T-helper 1 cell treated with Interleukin-12 subunit alpha and Interleukin-12 subunit beta and Interleukin-4 antibody, amounts not matched to agents 30 μg/mL and 1 μg/mL, for 36 hours (primary cell): Measurements from ENCODE around the gene N4BP2L2.

Experiments used
- H3K27ac Mint-ChIP-seq: one replicate; pipeline ENCODE4 v1.8.0; 2021; ENCODE audit warnings: mild to moderate bottlenecking, mixed read lengths
- H3K27me3 Mint-ChIP-seq: one replicate; pipeline ENCODE4 v1.8.0; 2021; ENCODE audit warnings: low read depth, mixed read lengths
- H3K36me3 Mint-ChIP-seq: one replicate; pipeline ENCODE4 v1.8.0; 2021; ENCODE audit warnings: low read depth, mixed read lengths
- H3K4me1 Mint-ChIP-seq: one replicate; pipeline ENCODE4 v1.8.0; 2021; ENCODE audit warnings: low read depth, mixed read lengths
- H3K4me3 Mint-ChIP-seq: one replicate; pipeline ENCODE4 v1.8.0; 2021; ENCODE audit warnings: mild to moderate bottlenecking, moderate library complexity, mixed read lengths
- H3K9me3 Mint-ChIP-seq: one replicate; pipeline ENCODE4 v1.8.0; 2021; ENCODE audit warnings: mixed read lengths

The N4BP2L2 gene

GRCh38 chr13:32501064-32501463, 37.5 kb downstream of the N4BP2L2 start:
- Mint-ChIP-seq H3K4me3 (no peak overlapping the region), H3K27me3 (no peaks in the 10 kb centered on the region), H3K4me1 (no peaks in the 10 kb centered on the region), H3K36me3 (peaks cover 12% of the 10 kb centered on the region), H3K27ac (no peak overlapping the region), H3K9me3 (no peaks in the 10 kb centered on the region)

- Mint-ChIP-seq H3K9me3 (no peaks in the 10 kb centered on the region), H3K4me1 (no peaks in the 10 kb centered on the region), H3K27ac (no peak overlapping the region), H3K36me3 (peaks cover 12% of the 10 kb centered on the region), H3K27me3 (no peaks in the 10 kb centered on the region), H3K4me3 (no peak overlapping the region)
Observed at GRCh38 chr13:32499538-32500210, 38.9 kb downstream of the N4BP2L2 start.

- H3K27me3 Mint-ChIP-seq: no peaks in the 10 kb centered on the region
- no peak overlapping the region for H3K4me3 Mint-ChIP-seq
- no peaks in the 10 kb centered on the region for H3K4me1 Mint-ChIP-seq
- no peaks in the 10 kb centered on the region for H3K9me3 Mint-ChIP-seq
- H3K36me3 Mint-ChIP-seq: peaks cover 11% of the 10 kb centered on the region
- no peak overlapping the region for H3K27ac Mint-ChIP-seq
Observed at GRCh38 chr13:32497589-32497988, 41.0 kb downstream of the N4BP2L2 start.

GRCh38 chr13:32496599-32497160, 41.9 kb downstream of the N4BP2L2 start:
- Mint-ChIP-seq H3K27ac (no peak overlapping the region), H3K9me3 (no peaks in the 10 kb centered on the region), H3K4me3 (no peak overlapping the region), H3K27me3 (no peaks in the 10 kb centered on the region), H3K36me3 (peaks cover 7% of the 10 kb centered on the region), H3K4me1 (no peaks in the 10 kb centered on the region)

- Mint-ChIP-seq H3K9me3 (no peaks in the 10 kb centered on the region), H3K4me3 (no peak overlapping the region), H3K27me3 (no peaks in the 10 kb centered on the region), H3K36me3 (peaks cover 7% of the 10 kb centered on the region), H3K4me1 (no peaks in the 10 kb centered on the region), H3K27ac (no peak overlapping the region)
Observed at GRCh38 chr13:32495841-32496240, 42.8 kb downstream of the N4BP2L2 start.

GRCh38 chr13:32495429-32495828, 43.2 kb downstream of the N4BP2L2 start:
- no peak overlapping the region for H3K27ac Mint-ChIP-seq
- no peak overlapping the region for H3K4me3 Mint-ChIP-seq
- H3K9me3 Mint-ChIP-seq: no peaks in the 10 kb centered on the region
- no peaks in the 10 kb centered on the region for H3K4me1 Mint-ChIP-seq
- peaks cover 7% of the 10 kb centered on the region for H3K36me3 Mint-ChIP-seq
- no peaks in the 10 kb centered on the region for H3K27me3 Mint-ChIP-seq

GRCh38 chr13:32491028-32491427, 47.6 kb downstream of the N4BP2L2 start:
- H3K27me3 Mint-ChIP-seq: no peaks in the 10 kb centered on the region
- no peak overlapping the region for H3K27ac Mint-ChIP-seq
- no peaks in the 10 kb centered on the region for H3K9me3 Mint-ChIP-seq
- H3K4me1 Mint-ChIP-seq: no peaks in the 10 kb centered on the region
- no peak overlapping the region for H3K4me3 Mint-ChIP-seq
- H3K36me3 Mint-ChIP-seq: peaks cover under 1% of the 10 kb centered on the region

GRCh38 chr13:32476892-32477291, 61.7 kb downstream of the N4BP2L2 start:
- no peak overlapping the region for H3K4me3 Mint-ChIP-seq

GRCh38 chr13:32476021-32476731, 62.4 kb downstream of the N4BP2L2 start:
- H3K27ac Mint-ChIP-seq: no peak overlapping the region
- peaks cover 15% of the 10 kb centered on the region for H3K4me1 Mint-ChIP-seq
- H3K4me3 Mint-ChIP-seq: no peak overlapping the region
- H3K36me3 Mint-ChIP-seq: peaks cover 5% of the 10 kb centered on the region
- no peaks in the 10 kb centered on the region for H3K27me3 Mint-ChIP-seq
- H3K9me3 Mint-ChIP-seq: no peaks in the 10 kb centered on the region

More at GRCh38 chr13:32476892-32477291, 61.7 kb downstream of the N4BP2L2 start:
- Mint-ChIP-seq H3K27ac (no peak overlapping the region), H3K27me3 (no peaks in the 10 kb centered on the region), H3K9me3 (no peaks in the 10 kb centered on the region), H3K36me3 (peaks cover 4% of the 10 kb centered on the region), H3K4me1 (peaks cover 8% of the 10 kb centered on the region)

GRCh38 chr13:32474999-32475792, 63.4 kb downstream of the N4BP2L2 start:
- peaks cover 16% of the 10 kb centered on the region for H3K4me1 Mint-ChIP-seq
- peaks cover 5% of the 10 kb centered on the region for H3K36me3 Mint-ChIP-seq
- H3K27ac Mint-ChIP-seq: no peak overlapping the region
- H3K4me3 Mint-ChIP-seq: no peak overlapping the region
- H3K27me3 Mint-ChIP-seq: no peaks in the 10 kb centered on the region
- H3K9me3 Mint-ChIP-seq: no peaks in the 10 kb centered on the region

- no peak overlapping the region for H3K4me3 Mint-ChIP-seq
- H3K9me3 Mint-ChIP-seq: no peaks in the 10 kb centered on the region
- H3K36me3 Mint-ChIP-seq: peaks cover 4% of the 10 kb centered on the region
- H3K4me1 Mint-ChIP-seq: peaks cover 16% of the 10 kb centered on the region
- no peaks in the 10 kb centered on the region for H3K27me3 Mint-ChIP-seq
- no peak overlapping the region for H3K27ac Mint-ChIP-seq
Observed at GRCh38 chr13:32473650-32474049, 64.9 kb downstream of the N4BP2L2 start.

- Mint-ChIP-seq H3K27ac (peak overlapping the region; percentile 74), H3K9me3 (no peaks in the 10 kb centered on the region), H3K27me3 (no peaks in the 10 kb centered on the region), H3K36me3 (peaks cover 1% of the 10 kb centered on the region), H3K4me3 (no peak overlapping the region), H3K4me1 (peaks cover 16% of the 10 kb centered on the region)
Observed at GRCh38 chr13:32472194-32472621, 66.4 kb downstream of the N4BP2L2 start.

GRCh38 chr13:32471187-32471922, 67.2 kb downstream of the N4BP2L2 start:
- Mint-ChIP-seq H3K27ac (peak overlapping the region; percentile 74), H3K36me3 (peaks cover 1% of the 10 kb centered on the region), H3K27me3 (no peaks in the 10 kb centered on the region), H3K4me3 (no peak overlapping the region), H3K9me3 (no peaks in the 10 kb centered on the region), H3K4me1 (peaks cover 16% of the 10 kb centered on the region)
